HepG2 (cell line): ENCODE data around the gene MRPS34. TPM values are rescaled to one million over a fixed set of nuclear protein-coding genes. Genes with fewer than 3 reads are reported as not detected.

Experiments used
- ATAC-seq: fragments of 200-7000 bp; cut with Tn5 transposase; 3 replicates; pipeline ENCODE4 v1.9.1; 2020; ENCODE audit warnings: mild to moderate bottlenecking, moderate library complexity
- BruUV-seq: library from RNA; stranded (reverse); fragments of 400-500 nt; replicated peaks from 2 replicates; lab custom pipeline; 2021; lab: Mats Ljungman, UMichigan
- CTCF ChIA-PET: fragments of 300-600 bp; formaldehyde crosslinking; extraction: SDS; loops from one replicate; lab custom pipeline; 2021; ENCODE audit warnings: low total read pairs, inconsistent platforms, low intra/inter-chr PET ratio; lab: Yijun Ruan, JAX
- POLR2A ChIA-PET: fragments of 350-600 bp; sonication (Branson Sonifier 250); formaldehyde crosslinking; loops from one replicate; lab custom pipeline; 2020; ENCODE audit warnings: antibody characterized with exemption, inconsistent platforms; lab: Yijun Ruan, JAX
- DNase-seq: peaks from one replicate; pipeline ENCODE4 v3.0.0-alpha.2; 2015; ENCODE audit warnings: low spot score
- FAIRE-seq: peaks from 3 replicates; lab custom pipeline; 2011; peaks lifted over from hg19 to GRCh38; lab: Jason Lieb, UNC
- H2AFZ ChIP-seq: one replicate; pipeline ENCODE4 v1.6.1; 2011; ENCODE audit warnings: low read length, inconsistent platforms
- H3K27ac ChIP-seq: fragments of 300-600 bp; 3 replicates; pipeline ENCODE4 v1.8.0; 2011; ENCODE audit warnings: mixed run types, mild to moderate bottlenecking, mixed read lengths, low read length, inconsistent platforms; ENCODE audit not compliant: insufficient read depth; ENCODE audit errors: extremely low read length
- H3K27me3 ChIP-seq, 2 experiments: fragments of 200-600 bp in 1 of 2; 2 replicates in 1 of 2; 3 replicates in 1 of 2; pipeline versions ENCODE4 v1.6.0 to v1.8.0; 2011; ENCODE audit warnings: low read length in 2 of 2, mild to moderate bottlenecking in 2 of 2, moderate library complexity in 2 of 2, inconsistent platforms in 1 of 2; ENCODE audit not compliant: insufficient read depth in 2 of 2, control insufficient read depth in 1 of 2
- H3K36me3 ChIP-seq, 2 experiments: fragments of 200-600 bp in 1 of 2; replicated peaks in 1 of 2; 2 replicates in 1 of 2; 3 replicates in 1 of 2; pipeline versions ENCODE4 v1.5.1 to v1.8.0; 2011; ENCODE audit warnings: low read length in 2 of 2, inconsistent platforms in 1 of 2; ENCODE audit not compliant: insufficient read depth in 2 of 2, control insufficient read depth in 1 of 2
- H3K4me1 ChIP-seq: 2 replicates; pipeline ENCODE4 v1.5.1; 2012; ENCODE audit warnings: low read length, inconsistent platforms; ENCODE audit not compliant: insufficient read depth
- H3K4me2 ChIP-seq: 2 replicates; pipeline ENCODE4 v1.6.0; 2011; ENCODE audit warnings: low read depth, low read length, inconsistent platforms
- H3K4me3 ChIP-seq, 3 experiments: fragments of 200-600 bp in 1 of 3; sonication (generic), shearing (Covaris generic) in 1 of 3; replicated peaks in 1 of 3; 2 replicates each; pipeline ENCODE4 v1.5.1; 2011 to 2016; ENCODE audit warnings: low read length in 3 of 3, inconsistent platforms in 2 of 3, low read depth in 2 of 3, mild to moderate bottlenecking in 2 of 3, control low read depth in 1 of 3, mixed read lengths in 1 of 3; ENCODE audit not compliant: insufficient read depth in 1 of 3
- H3K79me2 ChIP-seq: one replicate; pipeline ENCODE4 v1.6.1; 2011; ENCODE audit warnings: low read length, inconsistent platforms; ENCODE audit not compliant: insufficient read depth
- H3K9ac ChIP-seq: 2 replicates; pipeline ENCODE4 v1.6.0; 2011; ENCODE audit warnings: mild to moderate bottlenecking, low read depth, low read length, inconsistent platforms; ENCODE audit not compliant: insufficient read depth
- H3K9me3 ChIP-seq: 2 replicates; pipeline ENCODE4 v1.5.1; 2012; ENCODE audit warnings: mild to moderate bottlenecking, low read length
- H4K20me1 ChIP-seq: 2 replicates; pipeline ENCODE4 v1.6.0; 2011; ENCODE audit warnings: inconsistent platforms, mild to moderate bottlenecking, low read length, moderate library complexity; ENCODE audit not compliant: insufficient read depth
- ATF1 ChIP-seq: IDR thresholded peaks from 2 replicates; pipeline ENCODE4 v1.6.1; 2016; ENCODE audit warnings: mild to moderate bottlenecking, control low read depth
- CHD2 ChIP-seq: IDR thresholded peaks from 2 replicates; pipeline ENCODE4 v1.6.1; 2011; ENCODE audit warnings: low read depth, low read length, improper control_type of control experiment
- MYNN ChIP-seq: sonication (generic); formaldehyde crosslinking; IDR thresholded peaks from 2 replicates; pipeline ENCODE4 v1.4.0; 2020; ENCODE audit warnings: mild to moderate bottlenecking, low read depth, missing genetic modification reagents
- PHF5A ChIP-seq: IDR thresholded peaks from one replicate; pipeline ENCODE4 v1.6.1; 2018; ENCODE audit warnings: low read depth, missing genetic modification reagents; ENCODE audit not compliant: unreplicated experiment
- POLR2A ChIP-seq, 2 experiments: IDR thresholded peaks; 2 replicates each; pipeline ENCODE4 v1.6.1; 2011; ENCODE audit warnings: low read depth in 2 of 2, low read length in 2 of 2, mild to moderate bottlenecking in 1 of 2, moderate library complexity in 1 of 2; ENCODE audit not compliant: insufficient read depth in 1 of 2
- RXRB ChIP-seq: IDR thresholded peaks from 2 replicates; pipeline ENCODE4 v1.6.1; 2016; ENCODE audit warnings: borderline replicate concordance, missing genetic modification reagents, missing compliant biosample characterization
- SRSF4 ChIP-seq: fragments of 200-400 bp; formaldehyde crosslinking; IDR thresholded peaks from one replicate; pipeline ENCODE4 v1.6.1; 2018; ENCODE audit warnings: mild to moderate bottlenecking, low read depth, low read length, moderate library complexity; ENCODE audit not compliant: poor library complexity, severe bottlenecking
- TCF7L2 ChIP-seq: IDR thresholded peaks from 2 replicates; pipeline ENCODE4 v1.6.1; 2011; ENCODE audit warnings: mild to moderate bottlenecking, low read depth, low read length, moderate library complexity
- WIZ ChIP-seq: sonication (generic); formaldehyde crosslinking; IDR thresholded peaks from 2 replicates; pipeline ENCODE4 v1.5.1; 2020; ENCODE audit warnings: mild to moderate bottlenecking, missing genetic modification reagents
- ZNF615 ChIP-seq: sonication (generic); formaldehyde crosslinking; IDR thresholded peaks from 2 replicates; pipeline ENCODE4 v1.5.0; 2020; ENCODE audit warnings: mild to moderate bottlenecking, missing genetic modification reagents, borderline replicate concordance
- WGBS: methylation state at CpG from one replicate; pipeline ENCODE4 v1.1.6; 2017; ENCODE audit warnings: low lambda C conversion rate; 5-methylcytosine and 5-hydroxymethylcytosine counted together
- in situ Hi-C: cut with HindIII; loops from 2 replicates; pipeline ENCODE4 v1.10.0; 2017; ENCODE audit warnings: low pct_unique_long_range_greater_than_20kb; ENCODE audit not compliant: extremely low pct_ligation_motif_present
- intact Hi-C: fragments of 100-400 bp; cut with micrococcal nuclease; formaldehyde crosslinking; loops from one replicate; pipeline ENCODE4 v1.10.0; 2022; ENCODE audit not compliant: unreplicated experiment
- polyA plus RNA-seq, 8 experiments: library from polyadenylated mRNA; depleted of rRNA in 3 of 8; stranded (reverse) in 7 of 8; unstranded in 1 of 8; fragments of >200 nt; fragmentation: Illumina TruSeq in 4 of 8; extraction: Trizol in 4 of 8; gene quantifications; 2 replicates each; pipeline versions ENCODE4 v1.2.1 to v1.2.3, GENCODE V29; 2011 to 2016; ENCODE audit warnings: low read depth in 4 of 8, missing spikeins in 1 of 8, mixed read lengths in 1 of 8; ENCODE audit not compliant: insufficient read depth in 1 of 8
- total RNA-seq, 5 experiments: library from RNA; depleted of rRNA; stranded (reverse); fragments of >200 nt; fragmentation: Illumina TruSeq; extraction: Trizol; gene quantifications; 2 replicates each; pipeline ENCODE4 v1.2.3, GENCODE V29; 2016; ENCODE audit warnings: low read depth in 1 of 5
- TF ChIP-seq, protein P1 (sequence below): sonication (generic); formaldehyde crosslinking; IDR thresholded peaks from 2 replicates; pipeline ENCODE4 v1.4.0; 2020; ENCODE audit warnings: missing genetic modification reagents
- TF ChIP-seq, protein P2 (sequence below): sonication (generic); formaldehyde crosslinking; IDR thresholded peaks from 2 replicates; pipeline ENCODE4 v1.5.0; 2020; ENCODE audit warnings: mild to moderate bottlenecking, missing genetic modification reagents, borderline replicate concordance
- TF ChIP-seq, protein P3 (sequence below): sonication (generic); formaldehyde crosslinking; IDR thresholded peaks from 2 replicates; pipeline ENCODE4 v1.9.0; 2021; ENCODE audit warnings: missing genetic modification reagents, borderline replicate concordance

MRPS34 gene
- total and polyA plus RNA-seq, 2 of the 13 experiments (the other 11 are each of a cell fraction or from before 2014, with no cell fraction given) = 63.5 to 131 TPM

DNA sequence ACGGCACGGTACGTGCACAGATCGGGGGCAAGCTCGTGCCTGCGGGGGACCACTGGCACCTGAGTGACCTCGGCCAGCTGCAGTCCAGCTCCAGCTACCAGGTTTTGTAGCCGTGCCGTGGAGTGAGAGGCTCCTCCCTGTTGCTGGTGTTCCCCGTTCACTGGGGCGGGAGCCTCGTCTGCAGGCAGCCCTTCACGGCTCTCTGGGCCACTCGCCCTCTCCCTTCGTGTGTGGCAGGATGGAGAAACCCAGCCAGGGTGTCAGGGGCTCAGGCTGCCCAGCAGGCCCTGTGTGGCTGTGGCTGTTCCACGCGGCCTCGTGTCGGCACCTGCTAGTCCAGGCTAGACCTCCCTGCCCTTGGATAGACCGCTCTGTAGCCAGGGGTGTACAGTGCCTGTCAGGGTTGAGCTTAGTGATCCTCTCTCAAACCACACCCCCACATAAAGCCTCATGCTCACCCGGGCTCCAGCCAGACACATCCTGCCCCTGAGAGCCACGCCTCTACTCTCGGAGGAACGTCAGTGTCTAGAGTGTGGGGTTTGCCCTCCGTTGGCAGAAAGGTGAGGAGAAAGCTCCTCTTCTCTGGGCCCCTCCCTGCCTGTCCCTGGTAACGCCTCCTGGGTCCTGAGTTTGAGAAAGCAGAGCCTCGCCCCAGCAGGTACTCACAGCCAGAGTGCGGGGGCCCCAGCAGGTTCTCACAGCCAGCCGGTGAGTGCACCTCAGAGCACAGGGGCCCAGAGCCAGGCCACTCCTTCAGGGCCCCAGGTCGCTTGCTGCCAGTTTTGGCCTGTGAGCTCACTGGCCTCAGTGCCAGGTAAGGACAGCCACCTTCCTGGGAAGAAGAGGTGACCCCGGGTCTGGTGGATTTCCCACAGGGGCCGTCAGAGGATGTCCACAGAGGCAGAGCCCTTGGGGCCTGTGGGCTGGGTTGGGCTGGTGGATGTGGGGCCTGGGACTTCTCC is 29.3 kb downstream of the MRPS34 start (continued):
- TF ChIP-seq POLR2A (IDR thresholded peaks at IDR 0.05; ENCODE audit: insufficient read depth in 1 of 2, low read depth in 2 of 2, low read length in 2 of 2) = no peak
- TF ChIP-seq, protein P1, sequence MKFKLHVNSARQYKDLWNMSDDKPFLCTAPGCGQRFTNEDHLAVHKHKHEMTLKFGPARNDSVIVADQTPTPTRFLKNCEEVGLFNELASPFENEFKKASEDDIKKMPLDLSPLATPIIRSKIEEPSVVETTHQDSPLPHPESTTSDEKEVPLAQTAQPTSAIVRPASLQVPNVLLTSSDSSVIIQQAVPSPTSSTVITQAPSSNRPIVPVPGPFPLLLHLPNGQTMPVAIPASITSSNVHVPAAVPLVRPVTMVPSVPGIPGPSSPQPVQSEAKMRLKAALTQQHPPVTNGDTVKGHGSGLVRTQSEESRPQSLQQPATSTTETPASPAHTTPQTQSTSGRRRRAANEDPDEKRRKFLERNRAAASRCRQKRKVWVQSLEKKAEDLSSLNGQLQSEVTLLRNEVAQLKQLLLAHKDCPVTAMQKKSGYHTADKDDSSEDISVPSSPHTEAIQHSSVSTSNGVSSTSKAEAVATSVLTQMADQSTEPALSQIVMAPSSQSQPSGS = no peak

DNA sequence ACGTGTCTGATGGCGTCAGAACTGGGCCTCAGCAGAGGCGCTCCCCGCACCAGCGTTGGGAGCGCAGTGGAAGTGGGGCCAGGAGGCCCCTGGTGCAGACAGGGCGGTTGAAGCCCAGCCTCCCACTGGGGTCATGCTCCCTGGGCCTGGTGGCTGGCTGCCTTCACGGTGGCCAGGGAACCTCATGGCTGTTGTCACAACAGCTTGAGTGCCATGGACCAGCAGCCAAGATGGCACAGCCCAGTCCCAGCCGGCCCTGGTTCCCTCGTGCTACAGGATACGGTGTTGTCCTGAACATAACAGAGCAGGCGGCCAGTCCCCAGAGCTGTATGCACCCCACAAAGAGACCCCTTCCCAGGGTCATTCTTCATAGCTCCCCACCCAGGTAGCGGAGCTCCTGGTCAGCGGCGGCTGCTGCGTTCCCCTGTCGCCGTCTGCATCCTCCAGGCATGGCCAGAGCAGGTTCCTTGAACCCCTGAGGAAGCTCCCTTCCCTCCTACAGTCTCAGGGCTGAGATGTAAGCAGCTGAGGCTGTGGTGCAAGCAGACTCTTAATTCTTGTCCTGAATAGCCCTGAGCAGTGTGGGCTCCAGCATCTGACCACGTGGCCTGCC is 31.3 kb downstream of the MRPS34 start:
- in situ Hi-C loops (no loop called here), intact Hi-C loops (no loop called here)
- peaks cover 10% of the 10 kb centered on the region for H3K9me3 ChIP-seq
- no peaks in the 10 kb centered on the region; the same call in 1 of the 2 replicates for H4K20me1 ChIP-seq
- H3K9ac ChIP-seq = no peak overlapping the region
- H2AFZ ChIP-seq = no peak overlapping the region
- DNase-seq (no peak), ATAC-seq (no peak; the same call in 2 of the 3 replicates), FAIRE-seq (no peak)
- no peak overlapping the region for H3K27ac ChIP-seq
- peaks cover 4 to 23% of the 10 kb centered on the region in 2 experiments; a peak in 4 of 5 replicates for H3K36me3 ChIP-seq
- BruUV-seq = no TSS peak
- H3K4me2 ChIP-seq = no peak overlapping the region
- 100% methylated on average over 4 of the region's 19 CpGs for WGBS
- no peak overlapping the region for H3K4me3 ChIP-seq
- POLR2A ChIA-PET = no interaction called here
- CTCF ChIA-PET = no interaction called here
- H3K27me3 ChIP-seq = no peaks in the 10 kb centered on the region
- no peaks in the 10 kb centered on the region for H3K4me1 ChIP-seq
- no peaks in the 10 kb centered on the region for H3K79me2 ChIP-seq
- TF ChIP-seq, protein P2, sequence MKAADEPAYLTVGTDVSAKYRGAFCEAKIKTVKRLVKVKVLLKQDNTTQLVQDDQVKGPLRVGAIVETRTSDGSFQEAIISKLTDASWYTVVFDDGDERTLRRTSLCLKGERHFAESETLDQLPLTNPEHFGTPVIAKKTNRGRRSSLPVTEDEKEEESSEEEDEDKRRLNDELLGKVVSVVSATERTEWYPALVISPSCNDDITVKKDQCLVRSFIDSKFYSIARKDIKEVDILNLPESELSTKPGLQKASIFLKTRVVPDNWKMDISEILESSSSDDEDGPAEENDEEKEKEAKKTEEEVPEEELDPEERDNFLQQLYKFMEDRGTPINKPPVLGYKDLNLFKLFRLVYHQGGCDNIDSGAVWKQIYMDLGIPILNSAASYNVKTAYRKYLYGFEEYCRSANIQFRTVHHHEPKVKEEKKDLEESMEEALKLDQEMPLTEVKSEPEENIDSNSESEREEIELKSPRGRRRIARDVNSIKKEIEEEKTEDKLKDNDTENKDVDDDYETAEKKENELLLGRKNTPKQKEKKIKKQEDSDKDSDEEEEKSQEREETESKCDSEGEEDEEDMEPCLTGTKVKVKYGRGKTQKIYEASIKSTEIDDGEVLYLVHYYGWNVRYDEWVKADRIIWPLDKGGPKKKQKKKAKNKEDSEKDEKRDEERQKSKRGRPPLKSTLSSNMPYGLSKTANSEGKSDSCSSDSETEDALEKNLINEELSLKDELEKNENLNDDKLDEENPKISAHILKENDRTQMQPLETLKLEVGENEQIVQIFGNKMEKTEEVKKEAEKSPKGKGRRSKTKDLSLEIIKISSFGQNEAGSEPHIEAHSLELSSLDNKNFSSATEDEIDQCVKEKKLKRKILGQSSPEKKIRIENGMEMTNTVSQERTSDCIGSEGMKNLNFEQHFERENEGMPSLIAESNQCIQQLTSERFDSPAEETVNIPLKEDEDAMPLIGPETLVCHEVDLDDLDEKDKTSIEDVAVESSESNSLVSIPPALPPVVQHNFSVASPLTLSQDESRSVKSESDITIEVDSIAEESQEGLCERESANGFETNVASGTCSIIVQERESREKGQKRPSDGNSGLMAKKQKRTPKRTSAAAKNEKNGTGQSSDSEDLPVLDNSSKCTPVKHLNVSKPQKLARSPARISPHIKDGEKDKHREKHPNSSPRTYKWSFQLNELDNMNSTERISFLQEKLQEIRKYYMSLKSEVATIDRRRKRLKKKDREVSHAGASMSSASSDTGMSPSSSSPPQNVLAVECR (CRISPR knock-in tag) = no peak
- TF ChIP-seq ZNF615 (CRISPR knock-in tag) = no peak
- TF ChIP-seq PHF5A (CRISPR knock-in tag) = no peak
- no peak for TF ChIP-seq ATF1 (CRISPR knock-in tag)
- TF ChIP-seq WIZ (CRISPR knock-in tag) = no peak
- TF ChIP-seq TCF7L2 = no peak
- TF ChIP-seq, protein P3, sequence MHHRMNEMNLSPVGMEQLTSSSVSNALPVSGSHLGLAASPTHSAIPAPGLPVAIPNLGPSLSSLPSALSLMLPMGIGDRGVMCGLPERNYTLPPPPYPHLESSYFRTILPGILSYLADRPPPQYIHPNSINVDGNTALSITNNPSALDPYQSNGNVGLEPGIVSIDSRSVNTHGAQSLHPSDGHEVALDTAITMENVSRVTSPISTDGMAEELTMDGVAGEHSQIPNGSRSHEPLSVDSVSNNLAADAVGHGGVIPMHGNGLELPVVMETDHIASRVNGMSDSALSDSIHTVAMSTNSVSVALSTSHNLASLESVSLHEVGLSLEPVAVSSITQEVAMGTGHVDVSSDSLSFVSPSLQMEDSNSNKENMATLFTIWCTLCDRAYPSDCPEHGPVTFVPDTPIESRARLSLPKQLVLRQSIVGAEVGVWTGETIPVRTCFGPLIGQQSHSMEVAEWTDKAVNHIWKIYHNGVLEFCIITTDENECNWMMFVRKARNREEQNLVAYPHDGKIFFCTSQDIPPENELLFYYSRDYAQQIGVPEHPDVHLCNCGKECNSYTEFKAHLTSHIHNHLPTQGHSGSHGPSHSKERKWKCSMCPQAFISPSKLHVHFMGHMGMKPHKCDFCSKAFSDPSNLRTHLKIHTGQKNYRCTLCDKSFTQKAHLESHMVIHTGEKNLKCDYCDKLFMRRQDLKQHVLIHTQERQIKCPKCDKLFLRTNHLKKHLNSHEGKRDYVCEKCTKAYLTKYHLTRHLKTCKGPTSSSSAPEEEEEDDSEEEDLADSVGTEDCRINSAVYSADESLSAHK (CRISPR knock-in tag) = no peak
- TF ChIP-seq MYNN (CRISPR knock-in tag) = no peak
- no peak for TF ChIP-seq RXRB (CRISPR knock-in tag)
- no peak for TF ChIP-seq SRSF4
- TF ChIP-seq CHD2 = no peak
